ENCODE data around the gene ATG7.

DNA sequence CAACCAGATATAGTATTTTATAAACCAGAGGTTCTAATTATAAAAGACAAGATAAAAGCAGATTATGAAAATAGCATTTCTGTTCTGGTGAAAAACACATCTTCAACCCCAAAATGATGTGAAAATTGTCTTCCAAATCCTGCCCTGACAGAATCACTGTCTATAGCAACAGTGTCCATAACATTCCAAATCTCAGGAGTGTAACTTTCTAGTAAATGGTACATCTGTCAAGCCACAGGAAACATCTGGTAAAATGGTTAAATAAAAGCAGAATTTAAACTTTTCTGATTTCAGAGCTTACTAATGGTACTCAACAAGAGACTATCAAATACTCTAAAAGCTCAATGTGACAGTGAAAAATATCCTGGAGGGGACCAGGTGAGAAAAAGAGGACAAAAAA lies 311.0 kb downstream of the ATG7 start:
- TF ChIP-seq, protein P1, sequence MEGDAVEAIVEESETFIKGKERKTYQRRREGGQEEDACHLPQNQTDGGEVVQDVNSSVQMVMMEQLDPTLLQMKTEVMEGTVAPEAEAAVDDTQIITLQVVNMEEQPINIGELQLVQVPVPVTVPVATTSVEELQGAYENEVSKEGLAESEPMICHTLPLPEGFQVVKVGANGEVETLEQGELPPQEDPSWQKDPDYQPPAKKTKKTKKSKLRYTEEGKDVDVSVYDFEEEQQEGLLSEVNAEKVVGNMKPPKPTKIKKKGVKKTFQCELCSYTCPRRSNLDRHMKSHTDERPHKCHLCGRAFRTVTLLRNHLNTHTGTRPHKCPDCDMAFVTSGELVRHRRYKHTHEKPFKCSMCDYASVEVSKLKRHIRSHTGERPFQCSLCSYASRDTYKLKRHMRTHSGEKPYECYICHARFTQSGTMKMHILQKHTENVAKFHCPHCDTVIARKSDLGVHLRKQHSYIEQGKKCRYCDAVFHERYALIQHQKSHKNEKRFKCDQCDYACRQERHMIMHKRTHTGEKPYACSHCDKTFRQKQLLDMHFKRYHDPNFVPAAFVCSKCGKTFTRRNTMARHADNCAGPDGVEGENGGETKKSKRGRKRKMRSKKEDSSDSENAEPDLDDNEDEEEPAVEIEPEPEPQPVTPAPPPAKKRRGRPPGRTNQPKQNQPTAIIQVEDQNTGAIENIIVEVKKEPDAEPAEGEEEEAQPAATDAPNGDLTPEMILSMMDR (IDR thresholded peaks at IDR 0.05; ENCODE audit: low read depth, low read length): no peak
- TF ChIP-seq, protein P2, sequence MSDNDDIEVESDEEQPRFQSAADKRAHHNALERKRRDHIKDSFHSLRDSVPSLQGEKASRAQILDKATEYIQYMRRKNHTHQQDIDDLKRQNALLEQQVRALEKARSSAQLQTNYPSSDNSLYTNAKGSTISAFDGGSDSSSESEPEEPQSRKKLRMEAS (IDR thresholded peaks at IDR 0.05; ENCODE audit: low read depth, low read length): no peak
- TF ChIP-seq POLR2A (IDR thresholded peaks at IDR 0.05; ENCODE audit: extremely low read depth, insufficient read length): no peak

Measured in NB4 (cell line).